HG02973 (cell line): Measurements from ENCODE around the gene TRABD.
"Not testable (repeated sequence)": the region's sequence is repeated elsewhere in the genome, so short reads cannot be mapped to it uniquely, and the experiment has no call there.

Experiments
- ATAC-seq: cut with Tn5 transposase; IDR thresholded peaks from one replicate; pipeline ENCODE4 v1.9.1; 2021; ENCODE audit warnings: moderate library complexity; ENCODE audit not compliant: unreplicated experiment

The TRABD gene, protein sequence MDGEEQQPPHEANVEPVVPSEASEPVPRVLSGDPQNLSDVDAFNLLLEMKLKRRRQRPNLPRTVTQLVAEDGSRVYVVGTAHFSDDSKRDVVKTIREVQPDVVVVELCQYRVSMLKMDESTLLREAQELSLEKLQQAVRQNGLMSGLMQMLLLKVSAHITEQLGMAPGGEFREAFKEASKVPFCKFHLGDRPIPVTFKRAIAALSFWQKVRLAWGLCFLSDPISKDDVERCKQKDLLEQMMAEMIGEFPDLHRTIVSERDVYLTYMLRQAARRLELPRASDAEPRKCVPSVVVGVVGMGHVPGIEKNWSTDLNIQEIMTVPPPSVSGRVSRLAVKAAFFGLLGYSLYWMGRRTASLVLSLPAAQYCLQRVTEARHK

DNA sequence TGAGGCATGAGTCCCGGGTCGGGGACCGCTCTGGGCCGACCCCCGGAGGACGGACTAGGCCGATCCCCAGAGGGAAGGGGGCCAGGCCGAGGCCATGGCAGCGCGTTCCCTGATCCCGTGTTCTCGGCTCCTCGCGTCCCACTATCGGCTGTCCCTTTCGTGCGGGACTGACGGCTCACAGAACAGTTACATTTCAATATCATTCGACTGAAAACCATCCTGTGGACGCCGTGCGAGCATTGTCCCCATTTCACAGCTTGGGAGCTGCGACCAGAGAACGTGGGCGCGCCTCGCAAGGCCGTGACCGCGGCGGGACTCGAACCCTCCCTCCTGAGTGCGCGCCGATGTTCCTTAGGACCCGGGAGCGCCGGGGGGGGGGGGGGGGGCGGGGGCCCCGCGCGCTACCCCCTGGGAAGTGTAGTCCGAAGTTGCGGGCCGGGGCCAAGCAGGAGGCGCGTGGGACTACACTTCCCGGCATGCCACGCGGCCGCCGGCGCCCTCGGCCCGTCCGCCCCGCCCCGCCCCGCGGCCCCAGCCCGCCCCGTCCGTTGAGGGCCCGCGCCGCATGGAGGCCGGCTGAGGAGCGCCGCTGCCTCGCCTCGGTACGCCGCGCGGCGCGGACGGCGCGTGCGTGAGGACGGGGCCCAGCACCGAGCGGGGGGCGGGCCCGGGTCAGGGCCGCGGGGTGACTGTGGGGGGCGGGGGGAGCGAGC lies at the start of gene TRABD:
TRABD (plus strand) TSS at position 539 of the 713 bp plus-strand sequence. CDS start 7,148 bp downstream, outside the sequence.
- ATAC-seq, result peak; percentile 32

DNA sequence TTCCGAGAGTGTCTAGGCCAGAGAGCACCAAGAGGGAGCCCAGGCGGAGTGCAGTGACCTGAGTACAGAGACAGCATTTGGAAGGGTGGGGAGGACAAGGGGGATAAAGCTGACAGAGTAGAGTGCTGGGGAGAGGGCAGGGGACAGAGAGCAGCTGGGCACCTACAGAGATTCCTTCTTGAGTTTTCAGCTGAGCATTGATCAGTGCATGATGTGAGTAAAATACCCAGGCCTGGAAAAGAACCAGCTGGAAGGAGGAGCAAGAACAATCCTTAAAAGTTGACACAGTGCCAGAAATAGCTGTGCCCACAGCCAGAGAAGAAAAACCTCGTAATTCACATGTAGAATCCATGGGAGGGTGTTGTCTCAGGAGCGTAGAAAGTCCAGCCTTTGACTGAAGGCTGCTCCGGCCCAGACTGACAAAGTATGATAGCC lies 49.1 kb upstream of the TRABD start:
- ATAC-seq, result no peak

DNA sequence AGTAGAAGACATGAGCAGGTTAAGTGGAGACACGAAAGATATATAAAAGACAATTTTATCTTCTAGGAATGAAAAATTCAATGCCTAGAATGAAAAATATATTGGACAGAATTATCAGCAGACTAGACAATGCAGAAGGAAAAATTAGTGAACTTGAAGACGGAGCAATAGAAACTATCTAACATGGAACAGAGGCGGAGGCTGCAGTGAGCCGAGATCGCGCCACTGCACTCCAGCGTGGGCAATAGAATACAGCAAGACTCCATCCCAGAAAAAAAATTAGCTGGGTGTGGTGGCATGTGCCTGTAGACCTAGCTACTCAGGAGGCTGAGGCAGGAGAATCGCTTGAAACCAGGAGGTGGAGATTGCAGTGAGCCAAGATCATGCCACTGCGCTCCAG lies 48.4 kb upstream of the TRABD start:
- not testable (repeated sequence) for ATAC-seq

DNA sequence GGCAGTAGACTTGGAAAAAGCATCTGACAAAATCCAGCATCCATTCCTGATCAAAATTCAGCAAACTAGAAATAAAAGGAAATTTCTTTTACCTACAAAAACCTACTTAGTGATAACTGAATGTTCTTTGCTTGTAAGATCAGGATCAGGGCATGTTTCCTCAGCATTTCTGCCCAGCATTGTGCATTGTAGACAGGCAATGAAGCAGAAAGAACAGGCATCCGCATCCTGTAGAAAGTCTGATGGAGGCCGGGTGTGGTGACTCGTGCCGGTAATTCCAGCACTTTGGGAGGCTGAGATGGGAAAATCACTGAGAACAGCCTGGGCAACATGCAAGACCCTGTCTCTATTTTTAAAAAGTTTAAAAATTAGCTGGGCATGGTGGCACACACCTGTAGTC lies 47.7 kb upstream of the TRABD start:
- ATAC-seq, result no peak

DNA sequence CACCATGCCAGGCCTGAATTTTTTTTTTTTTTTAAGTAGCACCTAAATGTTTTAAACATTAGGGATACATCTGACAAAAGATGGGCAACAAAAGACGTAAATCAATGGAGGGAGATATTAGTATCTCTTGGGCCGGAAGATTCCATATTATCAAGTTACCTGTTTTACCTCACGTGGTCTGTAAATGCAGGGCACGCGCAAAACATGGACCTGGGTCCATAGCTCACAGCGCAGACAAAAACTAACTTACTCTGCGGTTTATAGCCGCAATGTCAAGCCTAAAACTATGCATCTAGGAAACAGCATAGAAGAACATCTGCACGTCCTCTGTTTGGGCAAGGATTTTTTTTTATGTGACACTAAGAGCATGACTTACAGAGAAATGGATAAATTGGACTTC lies 46.7 kb upstream of the TRABD start:
- no peak for ATAC-seq

DNA sequence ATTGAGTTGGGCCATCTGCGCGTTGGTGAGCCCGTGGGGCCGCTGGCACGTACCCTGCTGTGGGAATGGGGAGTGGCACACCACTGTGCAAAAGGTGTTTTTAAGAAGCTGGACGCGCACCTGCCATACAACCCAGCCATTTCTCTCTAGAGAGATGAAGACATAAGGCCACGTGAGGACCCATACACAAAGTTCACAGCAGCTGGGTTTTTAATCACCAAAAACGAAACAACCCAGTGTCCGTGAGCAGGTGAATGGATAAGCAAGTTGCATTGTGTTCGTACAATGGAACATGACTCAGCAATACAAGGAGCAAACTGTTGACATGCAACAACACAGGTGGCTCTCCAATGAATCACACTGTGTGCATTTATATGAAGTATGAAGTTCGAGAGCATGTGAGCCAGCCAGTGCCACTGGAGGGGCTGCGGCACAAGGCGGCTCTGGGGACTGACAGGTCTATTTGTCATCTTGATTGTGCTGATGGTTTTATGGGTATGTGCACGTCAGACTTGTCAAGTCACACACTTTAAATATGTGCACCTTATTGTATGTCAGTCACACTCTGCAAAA lies 45.8 kb upstream of the TRABD start:
- no peak for ATAC-seq

DNA sequence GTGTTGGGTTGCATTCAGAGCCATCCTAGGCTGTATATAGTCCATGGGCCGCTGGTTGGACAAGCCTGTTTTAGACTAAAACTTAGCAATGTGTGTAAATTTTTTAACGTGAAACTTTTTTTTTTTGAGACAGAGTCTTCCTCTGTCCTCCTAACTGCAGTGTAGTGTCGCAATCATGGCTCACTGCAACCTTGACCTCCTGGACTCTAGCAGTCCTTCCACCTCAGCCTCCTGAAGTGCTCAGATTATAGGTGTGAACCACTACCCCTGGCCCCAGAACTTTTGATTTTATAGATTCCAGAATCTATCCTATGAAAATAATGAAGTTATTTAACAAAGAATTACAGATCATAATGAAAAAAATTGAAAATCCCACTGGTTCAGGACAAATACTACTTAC lies 45.1 kb upstream of the TRABD start:
- ATAC-seq, result no peak

DNA sequence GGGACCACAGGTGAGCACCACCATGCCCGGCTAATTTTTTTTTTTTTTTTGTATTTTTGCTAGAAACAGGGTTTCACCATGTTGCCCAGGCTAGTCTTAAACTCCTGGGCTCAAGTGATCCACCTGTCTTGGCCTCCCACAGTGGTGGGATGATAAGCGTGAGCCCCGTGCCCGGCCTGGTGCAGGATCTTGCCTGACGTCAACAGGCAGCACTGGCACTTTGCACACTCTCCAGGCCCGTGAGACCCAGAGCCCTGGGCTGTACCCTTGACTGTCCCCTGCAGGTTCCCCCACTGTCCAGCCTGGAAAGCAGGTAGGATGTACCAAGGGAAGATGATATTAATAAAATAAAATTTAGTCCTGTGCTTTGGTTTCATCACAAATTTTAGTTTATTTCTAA lies 44.3 kb upstream of the TRABD start:
- no peak for ATAC-seq

DNA sequence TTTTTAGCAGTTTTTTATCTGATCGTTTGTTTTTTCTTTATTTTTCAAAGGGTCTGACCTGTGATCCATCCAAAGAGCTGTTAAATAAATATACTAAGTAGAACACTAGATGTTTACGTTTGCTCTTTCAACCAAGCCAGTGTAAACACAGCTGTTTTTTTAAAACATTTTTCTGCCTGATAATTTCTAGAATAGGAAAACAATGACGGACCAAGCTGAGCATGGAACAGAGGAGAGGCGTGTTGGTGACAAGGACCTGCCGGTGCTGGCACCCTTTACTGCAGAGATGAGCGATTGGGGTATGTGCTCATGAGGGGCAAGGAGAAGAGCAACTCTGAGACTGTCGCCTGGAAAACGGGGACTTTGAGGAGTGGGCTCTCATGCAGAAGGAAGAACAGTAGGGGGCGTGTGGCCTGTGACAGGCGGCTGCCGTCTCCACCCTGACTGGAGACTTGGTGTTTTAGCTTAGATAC lies 43.8 kb upstream of the TRABD start:
- no peak for ATAC-seq

DNA sequence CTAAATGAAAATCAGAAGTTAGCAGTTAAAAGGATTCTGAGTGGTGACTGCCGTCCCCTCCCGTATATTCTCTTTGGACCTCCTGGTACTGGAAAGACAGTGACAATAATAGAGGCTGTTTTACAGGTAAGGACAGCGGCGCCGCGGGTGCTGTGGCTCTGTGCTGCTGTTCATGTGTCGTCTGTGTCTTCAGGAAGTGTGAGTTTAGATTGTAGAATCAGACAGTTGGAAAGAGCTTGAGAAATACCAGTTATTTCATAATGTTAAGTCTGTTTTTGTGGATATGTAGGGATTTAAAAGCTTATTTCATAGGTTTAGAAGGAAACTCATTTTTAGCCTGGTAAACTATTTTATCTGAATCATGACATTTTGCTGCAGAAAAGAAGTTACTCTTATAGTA lies 42.6 kb upstream of the TRABD start:
- no peak for ATAC-seq

DNA sequence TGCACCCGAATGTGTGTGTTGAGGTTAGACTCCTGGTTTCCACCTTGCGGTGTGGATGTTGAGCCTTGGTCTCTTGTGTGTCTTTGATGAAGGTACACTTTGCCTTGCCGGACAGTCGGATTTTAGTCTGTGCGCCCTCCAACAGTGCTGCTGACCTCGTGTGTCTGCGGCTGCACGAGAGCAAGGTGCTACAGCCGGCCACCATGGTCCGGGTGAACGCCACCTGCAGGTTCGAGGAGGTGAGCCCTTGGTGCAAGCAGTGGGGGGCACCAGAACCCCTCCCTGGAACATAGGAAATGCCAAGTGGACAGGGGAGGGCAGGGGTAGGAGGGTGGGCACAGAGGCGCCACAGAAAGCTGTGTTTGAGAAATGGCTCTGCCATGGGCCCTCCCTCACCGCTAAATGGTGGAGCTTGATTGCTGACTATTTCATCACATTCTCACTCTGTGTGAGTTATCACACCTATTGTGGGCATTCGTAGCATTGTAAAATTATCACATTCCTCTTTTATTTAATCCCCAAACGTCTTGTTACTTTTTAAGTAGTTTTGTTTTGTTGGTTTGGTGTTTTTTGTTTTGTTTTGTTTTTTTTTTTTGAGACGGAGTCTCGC lies 41.6 kb upstream of the TRABD start:
- ATAC-seq, result no peak

DNA sequence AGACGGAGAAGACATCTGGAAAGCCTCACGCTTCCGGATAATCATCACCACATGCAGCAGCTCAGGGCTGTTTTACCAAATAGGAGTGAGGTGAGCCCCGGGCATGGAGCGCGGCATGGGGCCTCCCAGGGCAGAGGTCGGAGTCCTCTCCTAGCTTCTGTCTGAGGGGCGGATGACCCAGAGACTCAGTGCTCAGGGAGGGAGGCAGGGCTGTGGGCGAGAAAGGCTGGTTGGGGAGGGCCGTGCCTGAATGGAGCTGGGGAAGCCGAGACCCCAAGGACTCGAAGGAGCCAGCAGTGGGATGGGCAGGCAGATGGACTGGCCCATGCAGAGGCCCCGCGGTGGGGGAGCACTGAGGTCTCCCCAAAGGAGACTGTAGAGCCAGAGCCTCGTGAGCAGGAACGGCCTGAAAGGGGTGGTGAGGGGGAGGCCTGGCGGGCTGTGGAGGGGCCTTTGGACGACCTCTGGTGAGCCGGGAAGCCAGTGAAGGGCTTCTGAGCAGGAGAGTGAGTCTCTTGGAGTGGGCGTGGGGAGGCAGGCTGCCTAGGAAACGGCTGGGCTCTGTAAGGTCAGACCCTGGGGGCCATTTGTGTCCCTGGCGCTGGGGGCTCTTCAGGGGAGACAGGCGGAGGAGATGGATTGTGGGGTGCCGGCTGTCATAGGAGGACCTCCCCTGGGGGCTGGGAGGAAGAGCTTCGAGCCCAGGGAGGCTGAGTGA lies 39.8 kb upstream of the TRABD start:
- ATAC-seq, result no peak

DNA sequence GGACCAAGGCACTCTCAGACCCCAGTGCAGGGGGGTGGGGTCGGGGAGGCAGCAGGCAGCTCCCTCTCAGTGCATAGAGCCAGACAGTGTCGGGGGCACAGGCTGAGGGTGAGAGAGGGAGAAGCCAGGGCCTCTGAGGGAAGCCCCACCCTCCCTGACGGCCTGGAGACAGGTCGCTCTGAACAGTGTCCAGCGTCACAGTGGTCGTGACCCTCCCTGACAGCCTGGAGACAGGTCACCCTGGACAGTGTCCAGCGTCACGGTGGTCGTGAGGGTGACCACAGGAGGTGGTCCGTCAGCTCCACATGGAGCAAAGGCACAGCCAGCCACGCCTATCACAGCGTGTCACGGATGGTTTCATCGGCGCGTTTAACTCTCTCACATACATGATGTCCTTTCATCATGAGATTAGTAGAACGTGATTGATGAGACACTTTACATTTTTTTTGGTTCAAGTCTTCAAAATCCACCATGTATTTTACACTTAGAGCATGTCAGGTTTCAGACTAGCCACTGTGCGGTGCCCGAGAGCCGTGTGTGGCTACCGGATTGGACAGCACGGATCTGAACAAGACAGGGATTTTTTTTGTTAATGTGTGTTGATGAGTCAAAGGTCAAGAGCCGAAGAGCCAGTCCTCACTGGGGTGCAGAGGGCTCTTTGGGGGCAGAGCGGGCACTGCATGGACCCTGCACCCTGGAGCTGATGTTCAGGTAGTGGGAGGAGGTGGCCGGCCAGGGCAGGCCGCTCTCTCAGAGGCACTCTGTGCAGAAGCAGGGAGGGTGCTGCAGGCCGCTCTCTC lies 39.1 kb upstream of the TRABD start:
- ATAC-seq, result no peak

DNA sequence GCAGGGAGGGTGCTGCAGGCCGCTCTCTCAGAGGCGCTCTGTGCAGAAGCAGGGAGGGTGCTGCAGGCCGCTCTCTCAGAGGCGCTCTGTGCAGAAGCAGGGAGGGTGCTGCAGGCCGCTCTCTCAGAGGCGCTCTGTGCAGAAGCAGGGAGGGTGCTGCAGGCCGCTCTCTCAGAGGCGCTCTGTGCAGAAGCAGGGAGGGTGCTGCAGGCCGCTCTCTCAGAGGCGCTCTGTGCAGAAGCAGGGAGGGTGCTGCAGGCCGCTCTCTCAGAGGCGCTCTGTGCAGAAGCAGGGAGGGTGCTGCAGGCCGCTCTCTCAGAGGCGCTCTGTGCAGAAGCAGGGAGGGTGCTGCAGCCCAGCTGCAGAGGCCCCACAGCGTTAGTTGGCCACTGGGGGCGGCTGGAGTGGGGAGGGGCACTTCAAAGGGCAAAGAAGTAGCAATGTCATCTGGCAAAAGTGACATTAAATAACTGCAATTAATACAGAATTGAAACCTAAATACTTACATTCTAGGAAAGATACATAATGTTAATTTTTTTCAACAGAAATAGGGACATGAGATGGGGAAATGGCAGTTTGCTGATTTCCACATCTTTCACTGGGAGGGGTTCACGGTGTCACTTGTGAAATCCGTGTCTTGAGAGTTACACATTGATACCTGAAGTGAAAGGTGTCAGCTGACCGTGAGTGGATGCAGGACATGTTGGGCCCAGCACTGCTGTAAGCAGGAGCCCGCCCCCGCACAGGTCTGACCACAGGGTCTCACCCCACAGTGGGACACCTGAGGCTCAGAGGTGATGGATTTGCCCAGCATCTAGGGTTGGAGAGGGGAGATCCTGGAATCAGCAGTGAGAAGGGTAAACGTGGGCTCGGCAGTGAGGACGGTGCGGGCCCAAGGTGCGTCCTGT lies 38.2 kb upstream of the TRABD start:
- ATAC-seq, result not testable (repeated sequence)

DNA sequence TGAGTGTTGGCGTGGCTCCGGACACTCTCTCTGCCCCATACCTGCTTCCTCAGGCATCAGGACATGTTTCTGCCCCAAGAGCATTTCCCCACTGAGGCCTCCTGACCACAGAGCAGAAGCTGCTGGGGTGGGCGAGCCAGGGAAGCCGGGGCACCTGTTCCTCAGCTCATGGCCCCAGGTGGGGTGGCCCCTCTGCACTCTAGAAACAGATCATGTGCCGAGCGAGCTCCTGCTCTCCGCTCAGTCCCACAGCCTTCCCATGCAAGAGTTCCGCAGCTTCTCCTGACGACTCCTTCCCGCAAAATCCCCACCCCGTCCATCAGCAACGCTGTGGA lies 37.6 kb upstream of the TRABD start:
- no peak for ATAC-seq

DNA sequence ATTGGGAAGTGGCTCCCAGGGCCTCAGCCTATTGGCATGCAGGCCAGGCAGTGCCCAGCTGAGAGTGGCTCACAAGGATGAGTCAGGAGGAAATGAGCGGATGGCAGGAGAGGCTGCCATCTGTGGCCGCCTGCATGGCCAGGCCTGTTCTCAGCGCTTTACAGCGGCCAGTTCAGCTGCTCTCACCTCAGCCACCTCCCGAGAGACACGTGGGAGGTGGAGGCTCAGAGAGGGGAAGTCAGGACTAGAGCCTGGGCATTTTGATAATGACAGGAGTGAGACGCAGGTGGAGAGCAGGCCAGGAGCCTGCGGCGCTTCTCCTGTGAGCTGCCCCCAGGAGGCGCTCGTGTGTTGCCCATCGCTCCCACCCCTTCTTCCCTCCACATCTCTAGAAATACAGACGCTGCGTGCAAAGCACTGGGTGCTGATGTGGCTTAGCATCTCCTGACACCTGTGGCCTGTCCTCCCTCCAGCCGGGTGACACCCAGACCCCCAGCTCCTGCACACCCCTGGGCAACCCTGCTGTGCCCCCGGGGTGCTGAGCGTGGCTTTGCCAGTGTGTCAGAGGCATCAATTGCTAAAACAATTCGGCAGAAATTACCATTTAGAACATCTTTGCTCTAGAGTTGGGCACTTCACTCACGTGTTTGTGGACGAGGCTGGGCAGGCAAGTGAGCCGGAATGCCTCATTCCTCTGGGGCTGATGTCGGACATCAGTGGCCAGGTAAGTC lies 36.6 kb upstream of the TRABD start:
- ATAC-seq, result no peak

DNA sequence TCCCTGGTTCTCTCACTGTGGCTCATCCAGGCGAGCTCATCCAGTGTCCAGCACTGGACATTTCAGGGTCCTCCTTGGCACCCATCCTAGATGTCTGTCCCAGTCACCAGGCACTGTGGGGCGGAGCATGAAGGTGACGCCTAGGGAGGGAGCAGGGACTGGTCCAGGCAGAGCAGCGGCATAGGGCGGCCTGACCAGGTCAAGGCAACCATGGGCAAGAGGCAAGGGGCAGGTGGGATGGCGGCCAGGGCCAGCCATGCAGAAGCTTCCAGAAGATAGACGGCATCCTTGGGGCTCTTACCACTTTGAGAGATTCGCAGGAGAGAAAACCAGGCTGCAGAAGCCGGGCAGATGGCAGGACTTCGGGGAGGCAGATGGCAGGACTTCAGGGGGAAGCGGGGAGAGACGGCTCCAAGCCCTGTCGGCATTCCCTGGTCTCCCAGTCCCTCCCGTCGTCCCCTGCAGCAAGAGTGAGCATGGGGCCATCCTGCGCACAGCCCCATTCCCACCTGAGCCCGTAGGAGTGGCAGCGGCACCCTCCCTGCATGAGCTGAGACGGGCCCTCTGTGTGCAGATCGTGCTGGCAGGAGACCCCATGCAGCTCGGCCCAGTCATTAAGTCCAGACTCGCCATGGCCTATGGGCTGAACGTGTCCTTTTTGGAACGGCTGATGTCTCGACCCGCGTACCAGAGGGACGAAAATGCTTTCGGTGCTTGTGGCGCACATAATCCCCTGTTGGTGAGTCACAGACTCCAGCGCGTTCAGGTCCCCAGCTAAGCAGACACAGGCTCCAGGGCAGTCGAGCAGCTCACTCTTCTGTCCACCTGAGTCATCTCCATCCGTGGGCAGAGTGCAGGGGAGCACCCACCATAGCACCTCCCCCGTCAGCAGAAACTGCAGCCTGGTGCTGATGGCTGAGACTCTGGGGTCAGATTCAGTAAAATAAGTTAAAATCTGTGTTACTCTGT lies 35.3 kb upstream of the TRABD start:
- no peak for ATAC-seq
